Panc1 (cell line): ENCODE data around the gene PPP4C.

Source experiments
- POLR2AphosphoS5 ChIP-seq: IDR thresholded peaks from 2 replicates; pipeline ENCODE4 v1.6.1; 2012; ENCODE audit warnings: mild to moderate bottlenecking, low read depth, low read length, moderate library complexity
- TF ChIP-seq, protein P1 (sequence below): fragments of 450-650 bp; IDR thresholded peaks from 2 replicates; pipeline ENCODE4 v1.5.1; 2017; ENCODE audit warnings: mild to moderate bottlenecking
- TF ChIP-seq, protein P2 (sequence below), 2 experiments: IDR thresholded peaks; 2 replicates each; pipeline ENCODE4 v1.6.1; 2011 to 2012; ENCODE audit warnings: low read depth in 2 of 2, control low read depth in 1 of 2, low read length in 1 of 2, mild to moderate bottlenecking in 1 of 2, moderate library complexity in 1 of 2; ENCODE audit not compliant: insufficient read depth in 1 of 2

DNA sequence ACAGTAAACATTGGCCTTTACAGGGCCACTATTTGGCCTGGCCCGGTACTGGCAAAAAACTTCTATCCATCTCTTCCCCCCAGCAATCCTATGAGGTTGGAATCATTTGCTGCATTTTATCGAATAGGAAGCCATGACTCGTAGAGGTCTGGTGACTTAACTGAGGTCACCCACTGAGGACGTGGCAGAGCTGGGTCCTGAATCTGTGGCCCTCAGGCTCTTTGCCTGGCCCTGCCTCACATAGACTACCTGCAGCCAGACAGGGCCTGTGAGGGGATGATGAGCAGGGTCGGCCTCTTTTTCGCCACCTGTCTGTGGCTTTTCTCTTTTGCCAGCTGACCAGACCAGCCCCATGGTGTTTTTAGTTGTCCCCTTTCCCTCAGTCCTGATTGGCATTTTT is 1.9 kb downstream of the PPP4C start:
- TF ChIP-seq, protein P1, sequence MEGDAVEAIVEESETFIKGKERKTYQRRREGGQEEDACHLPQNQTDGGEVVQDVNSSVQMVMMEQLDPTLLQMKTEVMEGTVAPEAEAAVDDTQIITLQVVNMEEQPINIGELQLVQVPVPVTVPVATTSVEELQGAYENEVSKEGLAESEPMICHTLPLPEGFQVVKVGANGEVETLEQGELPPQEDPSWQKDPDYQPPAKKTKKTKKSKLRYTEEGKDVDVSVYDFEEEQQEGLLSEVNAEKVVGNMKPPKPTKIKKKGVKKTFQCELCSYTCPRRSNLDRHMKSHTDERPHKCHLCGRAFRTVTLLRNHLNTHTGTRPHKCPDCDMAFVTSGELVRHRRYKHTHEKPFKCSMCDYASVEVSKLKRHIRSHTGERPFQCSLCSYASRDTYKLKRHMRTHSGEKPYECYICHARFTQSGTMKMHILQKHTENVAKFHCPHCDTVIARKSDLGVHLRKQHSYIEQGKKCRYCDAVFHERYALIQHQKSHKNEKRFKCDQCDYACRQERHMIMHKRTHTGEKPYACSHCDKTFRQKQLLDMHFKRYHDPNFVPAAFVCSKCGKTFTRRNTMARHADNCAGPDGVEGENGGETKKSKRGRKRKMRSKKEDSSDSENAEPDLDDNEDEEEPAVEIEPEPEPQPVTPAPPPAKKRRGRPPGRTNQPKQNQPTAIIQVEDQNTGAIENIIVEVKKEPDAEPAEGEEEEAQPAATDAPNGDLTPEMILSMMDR, result no peak
- no peak for TF ChIP-seq POLR2AphosphoS5
- TF ChIP-seq, protein P2, sequence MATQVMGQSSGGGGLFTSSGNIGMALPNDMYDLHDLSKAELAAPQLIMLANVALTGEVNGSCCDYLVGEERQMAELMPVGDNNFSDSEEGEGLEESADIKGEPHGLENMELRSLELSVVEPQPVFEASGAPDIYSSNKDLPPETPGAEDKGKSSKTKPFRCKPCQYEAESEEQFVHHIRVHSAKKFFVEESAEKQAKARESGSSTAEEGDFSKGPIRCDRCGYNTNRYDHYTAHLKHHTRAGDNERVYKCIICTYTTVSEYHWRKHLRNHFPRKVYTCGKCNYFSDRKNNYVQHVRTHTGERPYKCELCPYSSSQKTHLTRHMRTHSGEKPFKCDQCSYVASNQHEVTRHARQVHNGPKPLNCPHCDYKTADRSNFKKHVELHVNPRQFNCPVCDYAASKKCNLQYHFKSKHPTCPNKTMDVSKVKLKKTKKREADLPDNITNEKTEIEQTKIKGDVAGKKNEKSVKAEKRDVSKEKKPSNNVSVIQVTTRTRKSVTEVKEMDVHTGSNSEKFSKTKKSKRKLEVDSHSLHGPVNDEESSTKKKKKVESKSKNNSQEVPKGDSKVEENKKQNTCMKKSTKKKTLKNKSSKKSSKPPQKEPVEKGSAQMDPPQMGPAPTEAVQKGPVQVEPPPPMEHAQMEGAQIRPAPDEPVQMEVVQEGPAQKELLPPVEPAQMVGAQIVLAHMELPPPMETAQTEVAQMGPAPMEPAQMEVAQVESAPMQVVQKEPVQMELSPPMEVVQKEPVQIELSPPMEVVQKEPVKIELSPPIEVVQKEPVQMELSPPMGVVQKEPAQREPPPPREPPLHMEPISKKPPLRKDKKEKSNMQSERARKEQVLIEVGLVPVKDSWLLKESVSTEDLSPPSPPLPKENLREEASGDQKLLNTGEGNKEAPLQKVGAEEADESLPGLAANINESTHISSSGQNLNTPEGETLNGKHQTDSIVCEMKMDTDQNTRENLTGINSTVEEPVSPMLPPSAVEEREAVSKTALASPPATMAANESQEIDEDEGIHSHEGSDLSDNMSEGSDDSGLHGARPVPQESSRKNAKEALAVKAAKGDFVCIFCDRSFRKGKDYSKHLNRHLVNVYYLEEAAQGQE (IDR thresholded peaks at IDR 0.05; ENCODE audit: insufficient read depth in 1 of 2, low read depth in 2 of 2, low read length in 1 of 2), result no peak
